Breast epithelium (tissue), 4 donors: ENCODE measurements around the gene GRIK3. TPM values are rescaled to one million over a fixed set of nuclear protein-coding genes. Genes with fewer than 3 reads are reported as not detected.

Experiments
- DNase-seq, 2 donors: peaks; one replicate each; pipeline ENCODE4 v3.0.0-alpha.2; 2019; ENCODE audit warnings: low spot score in 2 of 2
- H3K27ac ChIP-seq, 2 donors: fragments of 200-600 bp; sonication (generic) in 1 of 2; one replicate each; pipeline ENCODE4 v1.5.1; 2016 to 2019; ENCODE audit warnings: mild to moderate bottlenecking in 1 of 2
- H3K27me3 ChIP-seq, 2 donors: fragments of 200-600 bp; sonication (generic) in 1 of 2; one replicate each; pipeline versions ENCODE4 v1.5.1 to v1.6.0; 2017 to 2019; ENCODE audit warnings: control low read depth in 1 of 2, mild to moderate bottlenecking in 1 of 2
- H3K36me3 ChIP-seq: fragments of 200-600 bp; one replicate; pipeline ENCODE4 v1.5.1; 2019
- H3K4me1 ChIP-seq, 2 donors: fragments of 200-600 bp; sonication (generic); one replicate each; pipeline ENCODE4 v1.5.1; 2016 to 2019; ENCODE audit warnings: control low read depth in 1 of 2
- H3K4me3 ChIP-seq, 3 donors: fragments of 200-600 bp; sonication (generic); 1 replicate in 2 of 3; 2 replicates in 1 of 3; pipeline ENCODE4 v1.5.1; 2016 to 2019; ENCODE audit warnings: mild to moderate bottlenecking in 3 of 3, moderate library complexity in 2 of 3
- H3K9me3 ChIP-seq, 2 donors: fragments of 200-600 bp; sonication (generic) in 1 of 2; one replicate each; pipeline ENCODE4 v1.5.1; 2016 to 2019; ENCODE audit warnings: control low read depth in 1 of 2
- POLR2A ChIP-seq: fragments of 450-650 bp; IDR thresholded peaks from one replicate; pipeline ENCODE4 v1.6.1; 2016; ENCODE audit warnings: antibody characterized with exemption, mild to moderate bottlenecking, moderate library complexity
- POLR2AphosphoS5 ChIP-seq, 3 donors: sonication (generic); formaldehyde crosslinking; IDR thresholded peaks; one replicate each; pipeline ENCODE4 v1.6.1; 2017; ENCODE audit warnings: antibody characterized with exemption in 3 of 3
- intact Hi-C: fragments of 100-400 bp; cut with DNase I; formaldehyde crosslinking; loops from one replicate; pipeline ENCODE4 v1.15.1; 2023; ENCODE audit warnings: low total_unique reads
- total RNA-seq, 3 donors: library from RNA; depleted of rRNA; stranded (reverse); fragments of >200 nt; gene quantifications; one replicate each; pipeline ENCODE4 v1.1.0, GENCODE V29; 2016
- TF ChIP-seq, protein P1 (sequence below), 3 donors: fragments of 450-650 bp; IDR thresholded peaks; one replicate each; pipeline ENCODE4 v1.5.1; 2016 to 2017; ENCODE audit warnings: antibody characterized with exemption in 3 of 3, mild to moderate bottlenecking in 3 of 3, moderate library complexity in 3 of 3

GRIK3 gene
- total RNA-seq, 3 donors from 2014 or later = under 0.01 to 10.0 (median 4.6) TPM

DNA sequence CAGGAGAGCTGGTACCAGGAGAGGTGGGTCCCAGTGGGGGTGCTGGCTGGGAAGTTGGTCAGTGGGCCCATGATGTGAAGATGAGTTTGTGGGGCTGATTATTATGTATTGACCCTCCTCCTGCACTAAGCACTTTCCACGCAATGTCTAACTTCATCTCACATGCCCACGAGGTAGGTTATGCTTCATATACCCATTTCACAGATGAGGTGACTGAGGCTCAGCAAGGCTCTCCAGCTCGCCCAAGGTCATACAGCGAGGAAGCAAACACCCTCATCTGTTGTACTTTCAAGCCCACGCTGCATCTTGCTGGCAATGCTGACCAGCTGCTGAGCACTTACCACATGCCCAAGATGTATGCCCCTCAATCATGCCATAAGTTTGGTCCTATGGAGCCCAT, 175.8 kb downstream of the GRIK3 start:
- Histone ChIP-seq H3K36me3 (no peaks in the 10 kb centered on the region), H3K27ac (no peak overlapping the region), H3K27me3 (no peaks in the 10 kb centered on the region)

DNA sequence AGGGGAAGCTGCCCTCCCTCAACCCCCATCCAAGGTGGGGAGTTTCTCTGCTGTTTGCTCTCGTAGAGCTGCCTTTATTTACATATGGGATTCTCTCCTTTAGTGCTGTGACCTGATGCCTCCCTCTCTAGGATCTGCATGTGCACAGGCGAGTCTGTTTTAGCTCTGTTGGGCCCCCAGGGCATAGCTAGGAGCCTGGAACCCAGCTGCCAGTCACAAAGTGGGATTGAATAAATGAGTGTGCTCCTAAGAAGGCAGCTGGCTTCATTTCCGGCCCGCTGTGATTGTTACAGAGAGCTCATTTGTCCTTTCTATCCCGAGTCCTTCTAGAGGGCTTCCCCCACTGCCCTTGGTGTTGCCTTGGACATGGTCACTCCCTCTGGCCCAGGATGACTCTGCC, 176.6 kb downstream of the GRIK3 start:
- TF ChIP-seq, protein P1, sequence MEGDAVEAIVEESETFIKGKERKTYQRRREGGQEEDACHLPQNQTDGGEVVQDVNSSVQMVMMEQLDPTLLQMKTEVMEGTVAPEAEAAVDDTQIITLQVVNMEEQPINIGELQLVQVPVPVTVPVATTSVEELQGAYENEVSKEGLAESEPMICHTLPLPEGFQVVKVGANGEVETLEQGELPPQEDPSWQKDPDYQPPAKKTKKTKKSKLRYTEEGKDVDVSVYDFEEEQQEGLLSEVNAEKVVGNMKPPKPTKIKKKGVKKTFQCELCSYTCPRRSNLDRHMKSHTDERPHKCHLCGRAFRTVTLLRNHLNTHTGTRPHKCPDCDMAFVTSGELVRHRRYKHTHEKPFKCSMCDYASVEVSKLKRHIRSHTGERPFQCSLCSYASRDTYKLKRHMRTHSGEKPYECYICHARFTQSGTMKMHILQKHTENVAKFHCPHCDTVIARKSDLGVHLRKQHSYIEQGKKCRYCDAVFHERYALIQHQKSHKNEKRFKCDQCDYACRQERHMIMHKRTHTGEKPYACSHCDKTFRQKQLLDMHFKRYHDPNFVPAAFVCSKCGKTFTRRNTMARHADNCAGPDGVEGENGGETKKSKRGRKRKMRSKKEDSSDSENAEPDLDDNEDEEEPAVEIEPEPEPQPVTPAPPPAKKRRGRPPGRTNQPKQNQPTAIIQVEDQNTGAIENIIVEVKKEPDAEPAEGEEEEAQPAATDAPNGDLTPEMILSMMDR (IDR thresholded peaks at IDR 0.05) = no peak
- TF ChIP-seq POLR2A (no peak), POLR2AphosphoS5 (IDR thresholded peaks at IDR 0.05) (no peak)
- Histone ChIP-seq H3K27ac (no peak overlapping the region), H3K9me3 (no peaks in the 10 kb centered on the region), H3K36me3 (no peaks in the 10 kb centered on the region), H3K4me3 (no peak overlapping the region), H3K4me1 (no peaks in the 10 kb centered on the region), H3K27me3 (no peaks in the 10 kb centered on the region)
- DNase-seq = no peak
- intact Hi-C loops = no loop called here

More for the DNA sequence above, 175.8 kb downstream of the GRIK3 start:
- Histone ChIP-seq H3K4me3 (no peak overlapping the region), H3K4me1 (no peaks in the 10 kb centered on the region), H3K9me3 (no peaks in the 10 kb centered on the region)
- no peak for DNase-seq
- TF ChIP-seq, protein P1 (IDR thresholded peaks at IDR 0.05) = no peak
- TF ChIP-seq POLR2A (no peak), POLR2AphosphoS5 (IDR thresholded peaks at IDR 0.05) (no peak)
- intact Hi-C loops = no loop called here

DNA sequence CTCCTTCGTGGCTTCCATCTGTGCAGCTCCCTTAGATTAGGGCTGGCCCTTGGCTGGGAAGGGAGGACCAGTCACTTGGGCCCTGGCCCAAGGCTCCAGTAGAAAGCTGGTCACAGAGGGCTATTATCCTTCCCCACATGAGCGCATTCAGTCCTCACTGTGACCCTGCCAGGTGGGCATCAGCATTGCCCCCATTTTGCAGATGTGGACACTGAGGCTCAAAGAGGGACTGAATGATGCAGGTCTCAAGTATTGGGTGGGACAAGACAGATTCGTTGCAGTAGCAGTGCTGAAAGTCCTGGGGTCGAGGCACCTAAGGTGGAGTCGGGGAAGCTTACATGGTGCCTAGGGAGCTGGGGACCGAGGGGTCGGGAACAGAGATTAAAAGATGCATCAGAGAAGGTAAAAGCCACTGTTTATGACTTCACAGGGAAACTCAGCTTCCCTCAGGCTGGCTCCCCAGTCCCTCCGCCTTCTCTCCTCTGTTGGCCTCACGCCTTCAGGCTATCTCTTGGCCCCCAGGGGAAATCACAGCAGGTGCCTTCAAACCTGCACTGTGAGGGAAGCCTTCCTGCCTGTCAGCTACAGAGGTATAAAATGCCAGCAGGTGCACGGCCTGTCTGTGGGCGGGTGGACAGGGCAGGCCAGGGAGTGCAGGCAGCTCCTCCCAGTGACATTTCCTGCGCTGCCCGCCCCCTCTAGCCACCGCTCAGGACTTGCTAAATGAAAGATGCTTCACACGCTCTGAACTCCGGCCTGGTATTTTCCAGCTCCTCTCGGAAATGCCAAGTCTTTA, 178.4 kb downstream of the GRIK3 start:
- Histone ChIP-seq H3K4me1 (no peaks in the 10 kb centered on the region), H3K27me3 (peaks cover 0 to 4% of the 10 kb centered on the region in 2 donors), H3K9me3 (no peaks in the 10 kb centered on the region), H3K36me3 (no peaks in the 10 kb centered on the region), H3K4me3 (no peak overlapping the region), H3K27ac (no peak overlapping the region)
- intact Hi-C loops = no loop called here
- DNase-seq = no peak
- TF ChIP-seq, protein P1 (IDR thresholded peaks at IDR 0.05) = no peak
- TF ChIP-seq POLR2AphosphoS5 (IDR thresholded peaks at IDR 0.05) = no peak
- no peak for TF ChIP-seq POLR2A

DNA sequence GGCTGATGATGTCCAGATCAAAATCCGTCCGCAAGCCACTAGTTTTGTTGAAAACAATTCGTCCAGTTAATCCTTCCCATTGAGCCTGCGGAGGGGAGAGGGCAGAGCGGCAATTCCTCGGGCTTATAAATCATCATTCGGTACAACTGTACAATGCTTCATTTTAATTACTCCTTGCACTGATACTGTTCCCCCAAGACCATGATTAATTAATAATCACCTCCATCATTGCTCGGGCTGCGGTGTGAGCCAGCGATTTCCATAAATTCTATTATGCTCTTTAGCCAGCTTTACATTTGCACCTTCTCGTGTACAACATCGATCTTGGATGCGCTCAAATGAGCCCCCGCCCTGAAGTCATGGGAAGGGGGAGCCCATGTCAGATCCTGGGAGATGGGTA, 180.7 kb downstream of the GRIK3 start:
- H3K9me3 ChIP-seq = no peaks in the 10 kb centered on the region
- H3K27me3 ChIP-seq = peaks cover 0 to 9% of the 10 kb centered on the region in 2 donors
- H3K4me3 ChIP-seq = no peak overlapping the region
- no peaks in the 10 kb centered on the region for H3K36me3 ChIP-seq
- TF ChIP-seq, protein P1 (IDR thresholded peaks at IDR 0.05) = no peak
- TF ChIP-seq POLR2A (no peak), POLR2AphosphoS5 (IDR thresholded peaks at IDR 0.05) (no peak)
- intact Hi-C loops = no loop called here
- DNase-seq = no peak
- no peak overlapping the region for H3K27ac ChIP-seq
- H3K4me1 ChIP-seq = no peaks in the 10 kb centered on the region

GRCh38 chr1:36852586-36852985, 181.7 kb downstream of the GRIK3 start:
- H3K36me3 ChIP-seq = no peaks in the 10 kb centered on the region
- no peak overlapping the region for H3K27ac ChIP-seq
- peaks cover 0 to 9% of the 10 kb centered on the region in 2 donors for H3K27me3 ChIP-seq
- no peaks in the 10 kb centered on the region for H3K9me3 ChIP-seq
- DNase-seq = no peak
- H3K4me3 ChIP-seq = no peak overlapping the region
- TF ChIP-seq, protein P1 (IDR thresholded peaks at IDR 0.05) = no peak
- intact Hi-C loops = no loop called here
- no peaks in the 10 kb centered on the region for H3K4me1 ChIP-seq
